ENCODE measurements around the gene TBX5. TPM values are rescaled to one million over a fixed set of nuclear protein-coding genes. Genes with fewer than 3 reads are reported as not detected.
A peak's percentile ranks its signal among the peaks of the same experiment; 100 is the strongest.

TBX5 gene
- total RNA-seq, 4 donors from 2014 or later = 8.6 to 38.8 (median 28.0) TPM

- peaks cover 0 to 12% (median 0%) of the 10 kb centered on the region in 3 donors for H3K9me3 ChIP-seq
- no peaks in the 10 kb centered on the region for H3K36me3 ChIP-seq
- TF ChIP-seq EP300 (IDR thresholded peaks at IDR 0.05) (no peak), CTCF (IDR thresholded peaks at IDR 0.05) (no peak), POLR2AphosphoS5 (IDR thresholded peaks at IDR 0.05) (no peak), POLR2A (IDR thresholded peaks at IDR 0.05) (no peak)
- no peak overlapping the region for H3K27ac ChIP-seq
- peaks cover 64% of the 10 kb centered on the region for H3K27me3 ChIP-seq
- 43 to 83% methylated on average over 6 to 8 of the region's 8 CpGs for WGBS, 2 donors (ENCODE audit: low coverage in 1 of 2)
- H3K4me1 ChIP-seq = peaks cover 0 to 9% (median 0%) of the 10 kb centered on the region in 3 donors
- ATAC-seq = no peak
- no peak overlapping the region for H3K4me3 ChIP-seq
Measured at GRCh38 chr12:114438635-114439256, 32.8 kb upstream of the TBX5 start.

GRCh38 chr12:114434341-114434740, 28.4 kb upstream of the TBX5 start:
- ATAC-seq = no peak
- peaks cover 28% of the 10 kb centered on the region for H3K27me3 ChIP-seq
- TF ChIP-seq POLR2A (IDR thresholded peaks at IDR 0.05) (no peak), CTCF (IDR thresholded peaks at IDR 0.05) (no peak)
- H3K4me1 ChIP-seq = no peaks in the 10 kb centered on the region
- no peak overlapping the region for H3K27ac ChIP-seq
- H3K9me3 ChIP-seq = peaks cover 0 to 12% (median 0%) of the 10 kb centered on the region in 3 donors
- no peak overlapping the region for H3K4me3 ChIP-seq
- H3K36me3 ChIP-seq = no peaks in the 10 kb centered on the region
- 53 to 77% methylated on average over 3 of the region's 3 CpGs for WGBS, 2 donors (ENCODE audit: low coverage in 1 of 2)

- H3K27ac ChIP-seq = no peak overlapping the region
- no peak overlapping the region for H3K4me3 ChIP-seq
- H3K36me3 ChIP-seq = no peaks in the 10 kb centered on the region
- H3K27me3 ChIP-seq = peaks cover 8% of the 10 kb centered on the region
- TF ChIP-seq POLR2A (IDR thresholded peaks at IDR 0.05) = no peak
- TF ChIP-seq EP300 (IDR thresholded peaks at IDR 0.05) = no peak
- no peak for TF ChIP-seq POLR2AphosphoS5 (IDR thresholded peaks at IDR 0.05)
- no peak for TF ChIP-seq CTCF (IDR thresholded peaks at IDR 0.05)
- H3K9me3 ChIP-seq = peaks cover 0 to 10% (median 0%) of the 10 kb centered on the region in 3 donors
- WGBS, 2 donors (ENCODE audit: low coverage in 1 of 2) = 45% methylated on average over 1 of the region's 1 CpG; no CpG with 5 or more reads in 1 of the 2 donors
- no peaks in the 10 kb centered on the region for H3K4me1 ChIP-seq
- no peak for ATAC-seq
Measured at GRCh38 chr12:114431902-114432301, 26.0 kb upstream of the TBX5 start.

GRCh38 chr12:114430306-114430705, 24.4 kb upstream of the TBX5 start:
- H3K4me1 ChIP-seq = no peaks in the 10 kb centered on the region
- TF ChIP-seq CTCF (IDR thresholded peaks at IDR 0.05) = no peak
- no peak for TF ChIP-seq POLR2A (IDR thresholded peaks at IDR 0.05)
- no peak for TF ChIP-seq POLR2AphosphoS5 (IDR thresholded peaks at IDR 0.05)
- TF ChIP-seq EP300 (IDR thresholded peaks at IDR 0.05) = no peak
- no peak overlapping the region for H3K27ac ChIP-seq
- 33 to 70% methylated on average over 1 to 4 of the region's 4 CpGs for WGBS, 2 donors (ENCODE audit: low coverage in 1 of 2)
- peaks cover 8% of the 10 kb centered on the region for H3K27me3 ChIP-seq
- no peaks in the 10 kb centered on the region for H3K9me3 ChIP-seq
- H3K4me3 ChIP-seq = no peak overlapping the region
- ATAC-seq = peak; percentile 66
- no peaks in the 10 kb centered on the region for H3K36me3 ChIP-seq

- peak; percentile 55 for ATAC-seq
- TF ChIP-seq CTCF (IDR thresholded peaks at IDR 0.05) = no peak
- TF ChIP-seq EP300 (IDR thresholded peaks at IDR 0.05) = no peak
- no peak for TF ChIP-seq POLR2AphosphoS5 (IDR thresholded peaks at IDR 0.05)
- no peak for TF ChIP-seq POLR2A (IDR thresholded peaks at IDR 0.05)
- no peaks in the 10 kb centered on the region for H3K27me3 ChIP-seq
- H3K9me3 ChIP-seq = no peaks in the 10 kb centered on the region
- H3K4me1 ChIP-seq = no peaks in the 10 kb centered on the region
- no peaks in the 10 kb centered on the region for H3K36me3 ChIP-seq
- H3K4me3 ChIP-seq = no peak overlapping the region
- H3K27ac ChIP-seq = no peak overlapping the region
- WGBS, 2 donors (ENCODE audit: low coverage in 1 of 2) = 58 to 68% methylated on average over 3 of the region's 3 CpGs
Measured at GRCh38 chr12:114425031-114425626, 19.2 kb upstream of the TBX5 start.
